GM12878 (cell line): ENCODE data around the gene SLC50A1. TPM values are rescaled to one million over a fixed set of nuclear protein-coding genes. Genes with fewer than 3 reads are reported as not detected.

ENCODE experiments used
- ATAC-seq: fragments of 200-7000 bp; cut with Tn5 transposase; 3 replicates; pipeline ENCODE4 v1.9.1; 2020; ENCODE audit warnings: mild to moderate bottlenecking, moderate library complexity
- BruUV-seq: library from RNA; stranded (reverse); fragments of 400-500 nt; replicated peaks from 2 replicates; lab custom pipeline; 2021; lab: Mats Ljungman, UMichigan
- CTCF ChIA-PET: fragments of 300-600 bp; sonication (Branson Sonifier 250); formaldehyde crosslinking; extraction: SDS; loops from one replicate; lab custom pipeline; 2021; ENCODE audit warnings: inconsistent platforms; lab: Yijun Ruan, JAX
- POLR2A ChIA-PET: fragments of 350-600 bp; formaldehyde crosslinking; extraction: SDS; loops from one replicate; lab custom pipeline; 2021; ENCODE audit warnings: inconsistent platforms; lab: Charles Lee
- RAD21 ChIA-PET: fragments of 300-600 bp; sonication (Branson Sonifier 250); formaldehyde crosslinking; loops from one replicate; lab custom pipeline; 2023; ENCODE audit warnings: antibody characterized with exemption; ENCODE audit not compliant: unreplicated experiment; lab: Charles Lee
- SMC1A ChIA-PET: fragments of 300-600 bp; sonication (Branson Sonifier 250); formaldehyde crosslinking; loops from one replicate; lab custom pipeline; 2023; ENCODE audit not compliant: unreplicated experiment, uncharacterized antibody; lab: Charles Lee
- DNase-seq: peaks from one replicate; pipeline ENCODE4 v3.0.0-alpha.2; 2011; ENCODE audit warnings: low read depth, low spot score
- FAIRE-seq: peaks from 3 replicates; lab custom pipeline; 2011; peaks lifted over from hg19 to GRCh38; lab: Jason Lieb, UNC
- H2AFZ ChIP-seq: 2 replicates; pipeline ENCODE4 v1.6.0; 2011; ENCODE audit warnings: low read depth, low read length, control low read depth; ENCODE audit not compliant: control insufficient read depth
- H3K27ac ChIP-seq: 2 replicates; pipeline ENCODE4 v1.5.1; 2011; ENCODE audit warnings: control low read depth; ENCODE audit not compliant: control insufficient read depth, insufficient read depth
- H3K27me3 ChIP-seq, 2 experiments: replicated peaks in 1 of 2; 2 replicates each; pipeline versions ENCODE4 v1.6.0 to v1.6.1; 2011; ENCODE audit warnings: low read length in 1 of 2; ENCODE audit not compliant: control insufficient read depth in 2 of 2, insufficient read depth in 2 of 2
- H3K36me3 ChIP-seq, 2 experiments: 2 replicates each; pipeline ENCODE4 v1.5.1; 2011; ENCODE audit warnings: low read length in 1 of 2; ENCODE audit not compliant: control insufficient read depth in 2 of 2, insufficient read depth in 2 of 2
- H3K4me1 ChIP-seq: 2 replicates; pipeline ENCODE4 v1.6.1; 2011; ENCODE audit warnings: mild to moderate bottlenecking, low read length, moderate library complexity, mixed read lengths; ENCODE audit not compliant: control insufficient read depth, insufficient read depth
- H3K4me2 ChIP-seq: 2 replicates; pipeline ENCODE4 v1.6.0; 2011; ENCODE audit warnings: control low read depth; ENCODE audit not compliant: control insufficient read depth, insufficient read depth
- H3K4me3 ChIP-seq: fragments of 200-600 bp; sonication (generic); 2 replicates; pipeline ENCODE4 v1.5.1; 2016
- H3K79me2 ChIP-seq: 2 replicates; pipeline ENCODE4 v1.6.0; 2011; ENCODE audit warnings: low read length; ENCODE audit not compliant: control insufficient read depth, insufficient read depth
- H3K9ac ChIP-seq: 2 replicates; pipeline ENCODE4 v1.8.0; 2011; ENCODE audit warnings: low read length, control low read depth, mixed read lengths; ENCODE audit not compliant: control insufficient read depth, insufficient read depth
- H3K9me3 ChIP-seq: replicated peaks from 3 replicates; pipeline ENCODE4 v1.5.1; 2011; ENCODE audit warnings: mild to moderate bottlenecking, low read length; ENCODE audit not compliant: control insufficient read depth, insufficient read depth
- H4K20me1 ChIP-seq: 2 replicates; pipeline ENCODE4 v1.6.0; 2011; ENCODE audit not compliant: control insufficient read depth, insufficient read depth
- BMI1 ChIP-seq: fragments of 450-650 bp; IDR thresholded peaks from 2 replicates; pipeline ENCODE4 v1.6.1; 2016; ENCODE audit warnings: mild to moderate bottlenecking, moderate library complexity, borderline replicate concordance
- CHD1 ChIP-seq: IDR thresholded peaks from 2 replicates; pipeline ENCODE4 v1.6.1; 2012; ENCODE audit warnings: low read depth, low read length, improper control_type of control experiment
- CHD4 ChIP-seq: fragments of 200-600 bp; sonication (generic); IDR thresholded peaks from 2 replicates; pipeline ENCODE4 v1.6.1; 2016; ENCODE audit warnings: mild to moderate bottlenecking
- RCOR1 ChIP-seq: conservative IDR thresholded peaks from 2 replicates; pipeline ENCODE4 v1.6.1; 2012; ENCODE audit warnings: low read depth, low read length, improper control_type of control experiment
- SIX5 ChIP-seq: IDR thresholded peaks from 2 replicates; pipeline ENCODE4 v1.6.1; 2011; ENCODE audit warnings: mild to moderate bottlenecking, low read depth, low read length, moderate library complexity; ENCODE audit not compliant: severe bottlenecking
- SMARCA5 ChIP-seq: fragments of 450-650 bp; IDR thresholded peaks from 2 replicates; pipeline ENCODE4 v1.6.1; 2017; ENCODE audit warnings: mild to moderate bottlenecking
- SP1 ChIP-seq: IDR thresholded peaks from one replicate; pipeline ENCODE4 v1.6.1; 2011; ENCODE audit warnings: low read depth, low read length
- STAT1 ChIP-seq: fragments of 450-650 bp; conservative IDR thresholded peaks from 2 replicates; pipeline ENCODE4 v1.6.1; 2014; ENCODE audit warnings: antibody characterized with exemption, mild to moderate bottlenecking
- ZBTB40 ChIP-seq: fragments of 450-650 bp; IDR thresholded peaks from 2 replicates; pipeline ENCODE4 v1.6.1; 2016; ENCODE audit warnings: mild to moderate bottlenecking, moderate library complexity, borderline replicate concordance
- ZNF274 ChIP-seq: IDR thresholded peaks from one replicate; pipeline ENCODE4 v1.8.0; 2011; ENCODE audit not compliant: insufficient read length, insufficient read depth
- ZNF384 ChIP-seq: IDR thresholded peaks from 2 replicates; pipeline ENCODE4 v1.6.1; 2012; ENCODE audit warnings: low read depth, mild to moderate bottlenecking, low read length, improper control_type of control experiment, borderline replicate concordance
- WGBS: methylation state at CpG from one replicate; pipeline ENCODE4 v1.1.6; 2016; ENCODE audit warnings: low lambda C conversion rate; ENCODE audit not compliant: insufficient replicate concordance, insufficient coverage; ENCODE audit errors: missing lambda C conversion rate; 5-methylcytosine and 5-hydroxymethylcytosine counted together
- in situ Hi-C: fragments of 300-500 bp; cut with MboI; formaldehyde crosslinking; loops from 9 replicates; pipeline ENCODE4 v1.14.3; 2018; ENCODE audit warnings: mixed read lengths
- intact Hi-C: fragments of 100-400 bp; cut with micrococcal nuclease; formaldehyde crosslinking; loops from one replicate; pipeline ENCODE4 v1.14.2; 2022; ENCODE audit not compliant: unreplicated experiment
- polyA plus RNA-seq, 11 experiments: library from polyadenylated mRNA; depleted of rRNA in 4 of 11; unstranded in 6 of 11; stranded (reverse) in 5 of 11; fragments of >200 nt; fragmentation: Nextera tagmentation in 4 of 11; fragmentation: Illumina TruSeq in 1 of 11; extraction: Ambion mirVana in 4 of 11; extraction: Trizol in 1 of 11; gene quantifications; 1 replicate in 1 of 11; 2 replicates in 10 of 11; pipeline versions ENCODE4 v1.2.1 to v1.2.3, GENCODE V29; 2011 to 2016; ENCODE audit warnings: inconsistent platforms in 2 of 11, missing spikeins in 2 of 11, low read depth in 1 of 11
- total RNA-seq, 4 experiments: library from RNA; depleted of rRNA in 3 of 4; stranded (reverse); fragments of >200 nt in 3 of 4; fragmentation: Illumina TruSeq in 1 of 4; extraction: Trizol in 1 of 4; gene quantifications; 2 replicates each; pipeline versions ENCODE4 v1.2.1 to v1.2.3, GENCODE V29; 2013 to 2021
- TF ChIP-seq, protein P1 (sequence below): IDR thresholded peaks from 2 replicates; pipeline ENCODE4 v1.6.1; 2012; ENCODE audit warnings: improper control_type of control experiment, low read depth, low read length; ENCODE audit not compliant: insufficient replicate concordance

The SLC50A1 gene
- total and polyA plus RNA-seq, 10 of the 15 experiments (the other 5 are each of a cell fraction or from before 2014, with no cell fraction given): 32.5 to 85.6 (median 54.0) TPM

DNA sequence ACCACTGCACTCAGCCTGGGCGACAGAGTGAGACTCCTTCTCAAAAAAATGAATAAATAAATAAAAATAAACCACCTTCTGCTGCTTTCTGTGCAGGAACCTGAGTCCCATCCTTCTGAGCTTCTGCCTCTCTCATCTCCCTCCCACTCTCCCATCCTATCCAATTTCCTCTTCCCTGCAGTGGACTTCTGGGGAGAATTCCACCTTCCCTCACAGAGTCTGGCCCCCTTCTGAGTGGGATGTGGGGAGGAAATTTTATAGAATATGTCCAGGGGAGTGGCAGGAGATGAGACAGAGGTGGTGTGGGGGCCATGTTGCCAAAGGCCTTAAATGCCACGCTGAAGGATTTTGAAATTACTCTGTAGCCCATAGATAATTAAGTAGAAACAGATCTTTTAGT, 13.3 kb upstream of the SLC50A1 start:
- no peak overlapping the region for H3K4me3 ChIP-seq
- ChIA-PET SMC1A (interaction anchor here (0.8 to 1.2 kb wide), 2 partner anchors 27 to 51 kb away, joined by 4 read pairs; partner anchors contain the start of gene KRTCAP2), CTCF (interaction anchor here (0.6 to 1.6 kb wide), 5 partner anchors 31 to 382 kb away, joined by 3 to 5 read pairs (median 4); no protein-coding TSS in a partner anchor), RAD21 (no interaction called here), POLR2A (no interaction called here)
- intact Hi-C loops: no loop called here
- no peak overlapping the region for H3K9ac ChIP-seq
- 22% methylated on average over 2 of the region's 2 CpGs for WGBS
- peaks cover 10% of the 10 kb centered on the region for H3K4me1 ChIP-seq
- no TSS peak for BruUV-seq
- in situ Hi-C loops: no loop called here
- H3K36me3 ChIP-seq: no peaks in the 10 kb centered on the region
- DNase-seq (no peak), ATAC-seq (no peak), FAIRE-seq (no peak)
- H3K27me3 ChIP-seq: peaks cover 3 to 11% of the 10 kb centered on the region in 2 experiments
- no peak overlapping the region for H2AFZ ChIP-seq
- H3K27ac ChIP-seq: no peak overlapping the region
- H4K20me1 ChIP-seq: no peaks in the 10 kb centered on the region
- H3K9me3 ChIP-seq: no peaks in the 10 kb centered on the region
- no peaks in the 10 kb centered on the region for H3K79me2 ChIP-seq
- H3K4me2 ChIP-seq: no peak overlapping the region
- TF ChIP-seq CHD4: no peak
- no peak for TF ChIP-seq CHD1
- TF ChIP-seq SMARCA5: no peak
- no peak for TF ChIP-seq RCOR1
- TF ChIP-seq BMI1: no peak
- TF ChIP-seq, protein P1, sequence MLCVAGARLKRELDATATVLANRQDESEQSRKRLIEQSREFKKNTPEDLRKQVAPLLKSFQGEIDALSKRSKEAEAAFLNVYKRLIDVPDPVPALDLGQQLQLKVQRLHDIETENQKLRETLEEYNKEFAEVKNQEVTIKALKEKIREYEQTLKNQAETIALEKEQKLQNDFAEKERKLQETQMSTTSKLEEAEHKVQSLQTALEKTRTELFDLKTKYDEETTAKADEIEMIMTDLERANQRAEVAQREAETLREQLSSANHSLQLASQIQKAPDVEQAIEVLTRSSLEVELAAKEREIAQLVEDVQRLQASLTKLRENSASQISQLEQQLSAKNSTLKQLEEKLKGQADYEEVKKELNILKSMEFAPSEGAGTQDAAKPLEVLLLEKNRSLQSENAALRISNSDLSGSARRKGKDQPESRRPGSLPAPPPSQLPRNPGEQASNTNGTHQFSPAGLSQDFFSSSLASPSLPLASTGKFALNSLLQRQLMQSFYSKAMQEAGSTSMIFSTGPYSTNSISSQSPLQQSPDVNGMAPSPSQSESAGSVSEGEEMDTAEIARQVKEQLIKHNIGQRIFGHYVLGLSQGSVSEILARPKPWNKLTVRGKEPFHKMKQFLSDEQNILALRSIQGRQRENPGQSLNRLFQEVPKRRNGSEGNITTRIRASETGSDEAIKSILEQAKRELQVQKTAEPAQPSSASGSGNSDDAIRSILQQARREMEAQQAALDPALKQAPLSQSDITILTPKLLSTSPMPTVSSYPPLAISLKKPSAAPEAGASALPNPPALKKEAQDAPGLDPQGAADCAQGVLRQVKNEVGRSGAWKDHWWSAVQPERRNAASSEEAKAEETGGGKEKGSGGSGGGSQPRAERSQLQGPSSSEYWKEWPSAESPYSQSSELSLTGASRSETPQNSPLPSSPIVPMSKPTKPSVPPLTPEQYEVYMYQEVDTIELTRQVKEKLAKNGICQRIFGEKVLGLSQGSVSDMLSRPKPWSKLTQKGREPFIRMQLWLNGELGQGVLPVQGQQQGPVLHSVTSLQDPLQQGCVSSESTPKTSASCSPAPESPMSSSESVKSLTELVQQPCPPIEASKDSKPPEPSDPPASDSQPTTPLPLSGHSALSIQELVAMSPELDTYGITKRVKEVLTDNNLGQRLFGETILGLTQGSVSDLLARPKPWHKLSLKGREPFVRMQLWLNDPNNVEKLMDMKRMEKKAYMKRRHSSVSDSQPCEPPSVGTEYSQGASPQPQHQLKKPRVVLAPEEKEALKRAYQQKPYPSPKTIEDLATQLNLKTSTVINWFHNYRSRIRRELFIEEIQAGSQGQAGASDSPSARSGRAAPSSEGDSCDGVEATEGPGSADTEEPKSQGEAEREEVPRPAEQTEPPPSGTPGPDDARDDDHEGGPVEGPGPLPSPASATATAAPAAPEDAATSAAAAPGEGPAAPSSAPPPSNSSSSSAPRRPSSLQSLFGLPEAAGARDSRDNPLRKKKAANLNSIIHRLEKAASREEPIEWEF: no peak
- no peak for TF ChIP-seq ZNF274
- TF ChIP-seq SIX5: no peak
- no peak for TF ChIP-seq ZNF384
- no peak for TF ChIP-seq SP1
- no peak for TF ChIP-seq ZBTB40
- TF ChIP-seq STAT1: no peak
